Trophoblast cell (in vitro differentiated cells and primary cell): ENCODE data around the gene CCL28.
A peak's percentile ranks its signal among the peaks of the same experiment; 100 is the strongest.
"Not testable (repeated sequence)": the region's sequence is repeated elsewhere in the genome, so short reads cannot be mapped to it uniquely, and the experiment has no call there.

Experiments
- DNase-seq, 2 donors: peaks; one replicate each; pipeline ENCODE4 v3.0.0-alpha.2; 2016
- H2AFZ ChIP-seq: 2 replicates; pipeline ENCODE4 v1.6.1; 2013; ENCODE audit warnings: low read length, moderate library complexity, mild to moderate bottlenecking; ENCODE audit not compliant: insufficient read depth, poor library complexity
- H2AK5ac ChIP-seq: 2 replicates; pipeline ENCODE4 v1.6.1; 2013; ENCODE audit warnings: mild to moderate bottlenecking, low read length
- H2BK120ac ChIP-seq: 2 replicates; pipeline ENCODE4 v1.6.1; 2013; ENCODE audit warnings: low read length, mild to moderate bottlenecking, moderate library complexity; ENCODE audit not compliant: insufficient read depth, poor library complexity
- H2BK12ac ChIP-seq: 2 replicates; pipeline ENCODE4 v1.6.1; 2013; ENCODE audit warnings: mild to moderate bottlenecking, low read length, moderate library complexity
- H2BK5ac ChIP-seq: 2 replicates; pipeline ENCODE4 v1.6.1; 2013; ENCODE audit warnings: low read length, low read depth, moderate library complexity, mild to moderate bottlenecking; ENCODE audit not compliant: poor library complexity
- H3K14ac ChIP-seq: 2 replicates; pipeline ENCODE4 v1.6.1; 2013; ENCODE audit warnings: mild to moderate bottlenecking, low read length
- H3K18ac ChIP-seq: 2 replicates; pipeline ENCODE4 v1.6.1; 2013; ENCODE audit warnings: mild to moderate bottlenecking, low read length
- H3K23ac ChIP-seq: 2 replicates; pipeline ENCODE4 v1.6.1; 2013; ENCODE audit warnings: low read length
- H3K27ac ChIP-seq: 2 replicates; pipeline ENCODE4 v1.5.1; 2013; ENCODE audit warnings: low read depth, mild to moderate bottlenecking, inconsistent platforms, low read length, moderate library complexity
- H3K27me3 ChIP-seq: 2 replicates; pipeline ENCODE4 v1.6.1; 2013; ENCODE audit warnings: inconsistent platforms, mild to moderate bottlenecking, low read length, moderate library complexity; ENCODE audit not compliant: insufficient read depth
- H3K36me3 ChIP-seq, 2 experiments: 1 replicate in 1 of 2; 2 replicates in 1 of 2; pipeline ENCODE4 v1.6.1; 2013; ENCODE audit warnings: low read length in 2 of 2, mild to moderate bottlenecking in 2 of 2, moderate library complexity in 1 of 2; ENCODE audit not compliant: insufficient read depth in 2 of 2, control insufficient read depth in 1 of 2
- H3K4ac ChIP-seq: 2 replicates; pipeline ENCODE4 v1.6.1; 2013; ENCODE audit warnings: low read depth, mild to moderate bottlenecking, low read length, moderate library complexity
- H3K4me1 ChIP-seq, 2 experiments: 1 replicate in 1 of 2; 2 replicates in 1 of 2; pipeline ENCODE4 v1.6.1; 2013; ENCODE audit warnings: low read length in 2 of 2, mild to moderate bottlenecking in 2 of 2, moderate library complexity in 1 of 2; ENCODE audit not compliant: insufficient read depth in 2 of 2, control insufficient read depth in 1 of 2
- H3K4me2 ChIP-seq: 2 replicates; pipeline ENCODE4 v1.6.1; 2013; ENCODE audit warnings: inconsistent platforms, mild to moderate bottlenecking, low read length, moderate library complexity
- H3K4me3 ChIP-seq: 2 replicates; pipeline ENCODE4 v1.5.1; 2013; ENCODE audit warnings: mild to moderate bottlenecking, low read depth, low read length, inconsistent platforms
- H3K79me1 ChIP-seq: one replicate; pipeline ENCODE4 v1.6.1; 2013; ENCODE audit warnings: low read length
- H3K79me2 ChIP-seq: 2 replicates; pipeline ENCODE4 v1.6.1; 2013; ENCODE audit warnings: low read length, mild to moderate bottlenecking; ENCODE audit not compliant: control insufficient read depth, insufficient read depth, poor library complexity
- H3K9ac ChIP-seq: 2 replicates; pipeline ENCODE4 v1.6.1; 2013; ENCODE audit warnings: mild to moderate bottlenecking, low read length
- H3K9me3 ChIP-seq: 2 replicates; pipeline ENCODE4 v1.6.1; 2013; ENCODE audit warnings: low read depth, mild to moderate bottlenecking, control low read depth, inconsistent platforms, low read length; ENCODE audit not compliant: insufficient read depth
- H4K12ac ChIP-seq: 2 replicates; pipeline ENCODE4 v1.6.1; 2013; ENCODE audit warnings: low read depth, mild to moderate bottlenecking, low read length, moderate library complexity
- H4K8ac ChIP-seq: 2 replicates; pipeline ENCODE4 v1.6.1; 2013; ENCODE audit warnings: low read depth, mild to moderate bottlenecking, low read length, moderate library complexity
- H4K91ac ChIP-seq: one replicate; pipeline ENCODE4 v1.6.1; 2013; ENCODE audit warnings: low read depth, mild to moderate bottlenecking, low read length, moderate library complexity
- WGBS: extraction: QIAGEN DNeasy Blood & Tissue Kit; methylation state at CpG from one replicate; pipeline ENCODE4 v1.1.7; 2013; ENCODE audit warnings: missing lambda C conversion rate; ENCODE audit not compliant: insufficient read length, insufficient coverage; ENCODE audit errors: extremely low coverage; 5-methylcytosine and 5-hydroxymethylcytosine counted together

CCL28 gene

DNA sequence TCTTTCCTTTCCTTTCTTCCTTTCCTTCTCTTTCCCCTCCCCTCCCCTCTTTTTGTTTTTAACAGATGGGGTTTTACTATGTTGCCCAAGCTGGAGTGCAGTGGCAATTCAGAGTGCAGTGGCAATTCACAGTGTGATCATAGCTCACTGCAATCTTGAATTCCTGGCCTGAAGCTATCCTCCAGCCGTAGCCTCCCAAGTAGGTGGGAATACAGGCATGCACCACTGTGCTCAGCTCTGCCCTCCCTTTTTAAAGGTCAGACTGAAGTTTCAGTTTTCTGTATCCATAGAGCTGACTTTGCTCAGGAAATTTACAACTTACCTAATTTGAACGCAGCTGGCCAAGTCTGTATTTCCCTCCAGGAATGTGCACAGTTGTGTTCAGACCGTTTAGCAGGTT is 696 bp downstream of the CCL28 start:
- peaks cover 2 to 9% of the 10 kb centered on the region in 2 experiments for H3K4me1 ChIP-seq
- H4K91ac ChIP-seq, result no peak overlapping the region
- no peak overlapping the region for H2BK120ac ChIP-seq
- H3K36me3 ChIP-seq, result no peaks in the 10 kb centered on the region
- H3K4me2 ChIP-seq, result no peak overlapping the region
- no peak overlapping the region for H3K27ac ChIP-seq
- H3K14ac ChIP-seq, result no peak overlapping the region
- no peaks in the 10 kb centered on the region for H3K9me3 ChIP-seq
- H3K4me3 ChIP-seq, result no peak overlapping the region
- H2BK5ac ChIP-seq, result no peak overlapping the region
- H4K8ac ChIP-seq, result no peak overlapping the region
- peaks cover 2% of the 10 kb centered on the region for H3K79me1 ChIP-seq
- H4K12ac ChIP-seq, result no peak overlapping the region
- H3K79me2 ChIP-seq, result no peaks in the 10 kb centered on the region
- no peak overlapping the region for H3K23ac ChIP-seq
- no peak overlapping the region for H3K9ac ChIP-seq
- no peak overlapping the region for H3K18ac ChIP-seq
- H3K27me3 ChIP-seq, result no peaks in the 10 kb centered on the region
- no peak overlapping the region for H2BK12ac ChIP-seq
- H2AFZ ChIP-seq, result no peak overlapping the region
- no peak overlapping the region for H2AK5ac ChIP-seq
- WGBS, result no CpG with 5 or more reads among the region's 3 CpGs
- H3K4ac ChIP-seq, result no peak overlapping the region
- peak in 1 of 2 donors; percentile 25 for DNase-seq

DNA sequence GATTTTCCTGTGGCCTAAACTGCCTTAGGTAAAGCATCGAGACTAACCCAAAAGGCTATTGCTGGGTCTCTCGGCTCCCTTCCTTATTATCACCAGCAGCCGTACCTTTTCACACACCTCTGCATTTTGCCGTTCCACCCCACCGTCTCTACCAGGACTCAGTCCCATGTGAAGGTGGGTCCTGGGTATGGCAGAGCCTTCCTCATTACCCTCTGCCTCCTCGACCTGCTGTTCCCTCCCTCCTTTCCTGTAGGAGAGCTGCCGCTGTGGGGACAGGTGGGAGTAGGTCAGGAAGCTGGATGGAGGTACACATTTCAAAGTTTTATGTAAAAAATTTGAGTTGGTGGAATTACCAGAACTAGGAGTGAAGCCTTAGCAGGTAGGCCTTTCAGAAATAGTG is 1.8 kb downstream of the CCL28 start:
- Histone ChIP-seq H3K79me1 (peaks cover 2% of the 10 kb centered on the region), H3K9ac (no peak overlapping the region), H4K8ac (no peak overlapping the region), H3K79me2 (no peaks in the 10 kb centered on the region), H3K36me3 (no peaks in the 10 kb centered on the region), H3K23ac (no peak overlapping the region), H3K27ac (no peak overlapping the region), H3K9me3 (no peaks in the 10 kb centered on the region), H2BK12ac (no peak overlapping the region), H3K18ac (no peak overlapping the region), H2BK5ac (no peak overlapping the region), H2AFZ (no peak overlapping the region), H3K4me1 (peaks cover 2 to 9% of the 10 kb centered on the region in 2 experiments), H3K4me3 (no peak overlapping the region), H4K91ac (no peak overlapping the region), H2AK5ac (no peak overlapping the region), H3K4ac (no peak overlapping the region), H3K27me3 (no peaks in the 10 kb centered on the region), H3K14ac (no peak overlapping the region), H2BK120ac (no peak overlapping the region), H3K4me2 (no peak overlapping the region), H4K12ac (no peak overlapping the region)
- no CpG with 5 or more reads among the region's 7 CpGs for WGBS
- DNase-seq, result no peak

DNA sequence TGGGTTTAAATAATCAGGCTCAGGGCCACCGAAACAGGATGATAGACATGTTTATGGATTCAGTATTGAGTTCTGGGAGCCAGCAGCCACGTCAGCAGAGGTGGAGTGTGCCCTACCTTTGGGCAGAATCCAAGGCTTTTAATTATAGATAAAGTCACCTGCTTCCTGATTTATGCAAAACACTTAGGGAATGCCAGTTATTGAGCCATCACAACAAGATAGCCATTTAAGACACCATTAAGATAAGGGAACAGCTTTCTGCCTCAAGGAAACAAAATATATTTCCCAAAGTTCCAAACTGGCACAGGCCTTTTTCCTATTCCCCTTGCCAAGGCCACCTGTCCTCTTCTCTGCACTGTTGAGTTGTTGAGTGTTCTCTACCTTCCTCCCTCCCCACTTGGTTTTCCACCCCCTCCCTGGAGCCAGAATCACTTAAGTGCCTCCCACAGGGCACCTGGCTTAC is 2.4 kb downstream of the CCL28 start:
- H4K91ac ChIP-seq, result no peak overlapping the region
- no peak overlapping the region for H4K12ac ChIP-seq
- H2BK120ac ChIP-seq, result no peak overlapping the region
- no peaks in the 10 kb centered on the region for H3K36me3 ChIP-seq
- H3K23ac ChIP-seq, result no peak overlapping the region
- H3K4me3 ChIP-seq, result no peak overlapping the region
- H3K14ac ChIP-seq, result no peak overlapping the region
- H3K27ac ChIP-seq, result no peak overlapping the region
- peak in 1 of 2 donors; percentile 27 for DNase-seq
- WGBS, result no CpG with 5 or more reads among the region's 2 CpGs
- peaks cover 2 to 9% of the 10 kb centered on the region in 2 experiments for H3K4me1 ChIP-seq
- no peak overlapping the region for H2AK5ac ChIP-seq
- no peak overlapping the region for H3K18ac ChIP-seq
- H3K79me1 ChIP-seq, result peaks cover 2% of the 10 kb centered on the region
- no peaks in the 10 kb centered on the region for H3K9me3 ChIP-seq
- no peak overlapping the region for H3K4me2 ChIP-seq
- H2BK5ac ChIP-seq, result no peak overlapping the region
- H2AFZ ChIP-seq, result no peak overlapping the region
- no peak overlapping the region for H3K4ac ChIP-seq
- no peak overlapping the region for H4K8ac ChIP-seq
- H2BK12ac ChIP-seq, result no peak overlapping the region
- no peak overlapping the region for H3K9ac ChIP-seq
- H3K79me2 ChIP-seq, result no peaks in the 10 kb centered on the region
- no peaks in the 10 kb centered on the region for H3K27me3 ChIP-seq

DNA sequence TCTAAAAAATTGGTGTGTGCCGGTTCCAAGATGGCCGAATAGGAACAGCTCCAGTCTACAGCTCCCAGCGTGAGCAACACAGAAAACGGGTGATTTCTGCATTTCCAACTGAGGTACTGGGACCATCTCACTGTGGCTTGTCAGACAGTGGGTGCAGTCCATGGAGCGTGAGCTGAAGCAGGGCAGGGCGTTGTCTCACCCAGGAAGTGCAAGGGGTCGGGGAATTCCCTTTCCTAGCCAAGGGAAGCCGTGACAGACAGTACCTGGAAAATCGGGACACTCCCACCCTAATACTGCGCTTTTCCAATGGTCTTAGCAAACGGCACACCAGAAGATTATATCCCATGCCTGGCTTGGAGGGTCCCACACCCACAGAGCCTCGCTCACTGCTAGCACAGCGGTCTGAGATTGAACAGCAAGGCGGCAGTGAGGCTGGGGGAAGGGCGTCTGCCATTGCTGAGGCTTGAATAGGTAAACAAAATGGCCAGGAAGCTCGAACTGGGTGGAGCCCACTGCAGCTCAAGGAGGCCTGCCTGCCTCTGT is 9.6 kb downstream of the CCL28 start:
- H2BK12ac ChIP-seq, H2AK5ac ChIP-seq, H2AFZ ChIP-seq, H3K4me1 ChIP-seq, H3K9me3 ChIP-seq, H3K4ac ChIP-seq, H3K4me3 ChIP-seq, H4K12ac ChIP-seq, H3K36me3 ChIP-seq, H3K4me2 ChIP-seq, H3K14ac ChIP-seq, H2BK120ac ChIP-seq, H3K79me1 ChIP-seq, H4K8ac ChIP-seq, H3K18ac ChIP-seq, H3K27me3 ChIP-seq, H3K9ac ChIP-seq, H3K23ac ChIP-seq, H3K79me2 ChIP-seq, H3K27ac ChIP-seq, H2BK5ac ChIP-seq, DNase-seq, H4K91ac ChIP-seq: not testable (repeated sequence)
- WGBS, result no CpG with 5 or more reads among the region's 16 CpGs
